PC-9 (cell line): ENCODE measurements around the gene TUBA4A.

Experiments used
- EZH2 ChIP-seq: fragments of 200-600 bp; sonication (generic); IDR thresholded peaks from 2 replicates; pipeline ENCODE4 v1.8.0; 2017; ENCODE audit warnings: antibody characterized with exemption, low read depth
- TF ChIP-seq, protein P1 (sequence below): fragments of 200-600 bp; sonication (generic); conservative IDR thresholded peaks from 2 replicates; pipeline ENCODE4 v1.6.1; 2017; ENCODE audit warnings: mixed run types, antibody characterized with exemption, mild to moderate bottlenecking, moderate library complexity

DNA sequence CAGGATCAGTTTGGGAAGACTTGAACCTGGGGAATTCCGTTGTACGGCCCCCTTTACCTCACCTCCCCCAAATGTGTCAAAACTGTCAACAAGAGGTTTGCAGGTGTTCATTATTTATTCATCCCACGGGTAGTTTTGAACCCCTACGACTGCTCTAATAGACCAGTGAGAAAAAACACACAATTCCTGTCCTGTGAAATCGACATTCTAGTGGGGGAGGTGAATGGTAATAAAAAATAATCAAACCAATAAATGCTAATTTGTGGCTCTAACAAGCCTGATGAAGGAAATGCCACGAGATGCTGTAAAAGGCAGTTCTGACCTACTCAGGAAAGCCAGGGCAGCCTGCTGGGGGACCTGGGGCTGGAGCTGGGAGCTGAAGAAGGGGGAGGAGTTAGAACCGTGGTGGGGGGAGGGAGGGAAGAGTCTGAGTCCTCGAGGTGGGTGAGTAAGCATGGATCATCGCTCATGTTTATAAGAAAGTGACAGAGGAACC, 25.0 kb upstream of the TUBA4A start:
- TF ChIP-seq, protein P1, sequence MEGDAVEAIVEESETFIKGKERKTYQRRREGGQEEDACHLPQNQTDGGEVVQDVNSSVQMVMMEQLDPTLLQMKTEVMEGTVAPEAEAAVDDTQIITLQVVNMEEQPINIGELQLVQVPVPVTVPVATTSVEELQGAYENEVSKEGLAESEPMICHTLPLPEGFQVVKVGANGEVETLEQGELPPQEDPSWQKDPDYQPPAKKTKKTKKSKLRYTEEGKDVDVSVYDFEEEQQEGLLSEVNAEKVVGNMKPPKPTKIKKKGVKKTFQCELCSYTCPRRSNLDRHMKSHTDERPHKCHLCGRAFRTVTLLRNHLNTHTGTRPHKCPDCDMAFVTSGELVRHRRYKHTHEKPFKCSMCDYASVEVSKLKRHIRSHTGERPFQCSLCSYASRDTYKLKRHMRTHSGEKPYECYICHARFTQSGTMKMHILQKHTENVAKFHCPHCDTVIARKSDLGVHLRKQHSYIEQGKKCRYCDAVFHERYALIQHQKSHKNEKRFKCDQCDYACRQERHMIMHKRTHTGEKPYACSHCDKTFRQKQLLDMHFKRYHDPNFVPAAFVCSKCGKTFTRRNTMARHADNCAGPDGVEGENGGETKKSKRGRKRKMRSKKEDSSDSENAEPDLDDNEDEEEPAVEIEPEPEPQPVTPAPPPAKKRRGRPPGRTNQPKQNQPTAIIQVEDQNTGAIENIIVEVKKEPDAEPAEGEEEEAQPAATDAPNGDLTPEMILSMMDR = no peak
- no peak for TF ChIP-seq EZH2
